ENCODE results near the gene INHBC. TPM values are rescaled to one million over a fixed set of nuclear protein-coding genes. Genes with fewer than 3 reads are reported as not detected.
A peak's percentile ranks its signal among the peaks of the same experiment; 100 is the strongest.

Gene INHBC
- total RNA-seq, 1 donor from 2014 or later: not detected

DNA sequence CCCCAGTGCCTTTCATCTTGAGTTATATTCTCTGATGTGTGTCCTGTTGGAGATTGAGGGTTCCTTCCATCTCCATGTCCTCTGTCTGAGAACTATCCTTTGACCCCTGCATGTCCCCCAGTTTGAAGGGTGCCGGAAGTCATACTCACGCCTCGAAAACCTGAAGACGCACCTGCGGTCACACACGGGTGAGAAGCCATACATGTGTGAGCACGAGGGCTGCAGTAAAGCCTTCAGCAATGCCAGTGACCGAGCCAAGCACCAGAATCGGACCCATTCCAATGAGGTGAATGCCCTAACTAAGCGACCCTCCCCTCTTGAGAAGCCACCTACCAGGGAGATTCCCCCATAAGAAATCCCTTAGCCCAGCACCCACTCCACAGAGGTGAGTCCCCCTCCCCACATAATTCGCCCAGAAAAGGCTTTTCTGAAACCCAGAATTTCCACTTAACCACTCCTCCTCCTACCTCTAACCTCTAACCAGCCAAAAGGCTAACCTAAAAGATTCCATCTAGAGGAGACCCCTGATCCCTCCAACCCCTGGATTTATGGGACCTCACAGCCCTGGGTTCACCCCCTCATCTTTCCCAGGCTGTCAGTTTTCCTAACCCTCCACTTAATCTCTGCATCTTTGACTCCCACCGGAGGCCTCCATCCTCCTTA is 32.8 kb downstream of the INHBC start:
- TF ChIP-seq, protein P1, sequence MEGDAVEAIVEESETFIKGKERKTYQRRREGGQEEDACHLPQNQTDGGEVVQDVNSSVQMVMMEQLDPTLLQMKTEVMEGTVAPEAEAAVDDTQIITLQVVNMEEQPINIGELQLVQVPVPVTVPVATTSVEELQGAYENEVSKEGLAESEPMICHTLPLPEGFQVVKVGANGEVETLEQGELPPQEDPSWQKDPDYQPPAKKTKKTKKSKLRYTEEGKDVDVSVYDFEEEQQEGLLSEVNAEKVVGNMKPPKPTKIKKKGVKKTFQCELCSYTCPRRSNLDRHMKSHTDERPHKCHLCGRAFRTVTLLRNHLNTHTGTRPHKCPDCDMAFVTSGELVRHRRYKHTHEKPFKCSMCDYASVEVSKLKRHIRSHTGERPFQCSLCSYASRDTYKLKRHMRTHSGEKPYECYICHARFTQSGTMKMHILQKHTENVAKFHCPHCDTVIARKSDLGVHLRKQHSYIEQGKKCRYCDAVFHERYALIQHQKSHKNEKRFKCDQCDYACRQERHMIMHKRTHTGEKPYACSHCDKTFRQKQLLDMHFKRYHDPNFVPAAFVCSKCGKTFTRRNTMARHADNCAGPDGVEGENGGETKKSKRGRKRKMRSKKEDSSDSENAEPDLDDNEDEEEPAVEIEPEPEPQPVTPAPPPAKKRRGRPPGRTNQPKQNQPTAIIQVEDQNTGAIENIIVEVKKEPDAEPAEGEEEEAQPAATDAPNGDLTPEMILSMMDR (IDR thresholded peaks at IDR 0.05): no peak
- peaks cover 3% of the 10 kb centered on the region for H3K36me3 Mint-ChIP-seq (ENCODE audit: low read depth)
- peaks cover under 1% of the 10 kb centered on the region for H3K27me3 Mint-ChIP-seq (ENCODE audit: low read depth)
- DNase-seq (ENCODE audit: low spot score): no peak
- no peak overlapping the region for H3K4me3 Mint-ChIP-seq (ENCODE audit: unreplicated experiment)
- peaks cover 6% of the 10 kb centered on the region for H3K4me1 Mint-ChIP-seq (ENCODE audit: low read depth)
- no peak overlapping the region for H3K27ac Mint-ChIP-seq (ENCODE audit: unreplicated experiment)
- no peaks in the 10 kb centered on the region for H3K9me3 Mint-ChIP-seq (ENCODE audit: low read depth)

DNA sequence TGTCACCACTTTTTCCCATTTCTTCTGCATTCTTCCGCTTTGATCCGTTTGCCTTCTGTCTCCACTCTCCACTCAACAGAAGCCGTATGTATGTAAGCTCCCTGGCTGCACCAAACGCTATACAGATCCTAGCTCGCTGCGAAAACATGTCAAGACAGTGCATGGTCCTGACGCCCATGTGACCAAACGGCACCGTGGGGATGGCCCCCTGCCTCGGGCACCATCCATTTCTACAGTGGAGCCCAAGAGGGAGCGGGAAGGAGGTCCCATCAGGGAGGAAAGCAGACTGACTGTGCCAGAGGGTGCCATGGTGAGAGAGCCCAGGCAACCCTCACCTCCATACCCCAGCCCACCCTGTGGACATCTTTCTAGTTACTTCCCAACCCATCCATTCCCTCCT is 33.3 kb downstream of the INHBC start:
- H3K9me3 Mint-ChIP-seq (ENCODE audit: low read depth): no peaks in the 10 kb centered on the region
- H3K27ac Mint-ChIP-seq (ENCODE audit: unreplicated experiment): no peak overlapping the region
- H3K4me1 Mint-ChIP-seq (ENCODE audit: low read depth): peaks cover under 1% of the 10 kb centered on the region
- no peak overlapping the region for H3K4me3 Mint-ChIP-seq (ENCODE audit: unreplicated experiment)
- H3K36me3 Mint-ChIP-seq (ENCODE audit: low read depth): peaks cover 3% of the 10 kb centered on the region
- peaks cover 6% of the 10 kb centered on the region for H3K27me3 Mint-ChIP-seq (ENCODE audit: low read depth)
- TF ChIP-seq, protein P1 (IDR thresholded peaks at IDR 0.05): no peak
- DNase-seq (ENCODE audit: low spot score): peak; percentile 29

DNA sequence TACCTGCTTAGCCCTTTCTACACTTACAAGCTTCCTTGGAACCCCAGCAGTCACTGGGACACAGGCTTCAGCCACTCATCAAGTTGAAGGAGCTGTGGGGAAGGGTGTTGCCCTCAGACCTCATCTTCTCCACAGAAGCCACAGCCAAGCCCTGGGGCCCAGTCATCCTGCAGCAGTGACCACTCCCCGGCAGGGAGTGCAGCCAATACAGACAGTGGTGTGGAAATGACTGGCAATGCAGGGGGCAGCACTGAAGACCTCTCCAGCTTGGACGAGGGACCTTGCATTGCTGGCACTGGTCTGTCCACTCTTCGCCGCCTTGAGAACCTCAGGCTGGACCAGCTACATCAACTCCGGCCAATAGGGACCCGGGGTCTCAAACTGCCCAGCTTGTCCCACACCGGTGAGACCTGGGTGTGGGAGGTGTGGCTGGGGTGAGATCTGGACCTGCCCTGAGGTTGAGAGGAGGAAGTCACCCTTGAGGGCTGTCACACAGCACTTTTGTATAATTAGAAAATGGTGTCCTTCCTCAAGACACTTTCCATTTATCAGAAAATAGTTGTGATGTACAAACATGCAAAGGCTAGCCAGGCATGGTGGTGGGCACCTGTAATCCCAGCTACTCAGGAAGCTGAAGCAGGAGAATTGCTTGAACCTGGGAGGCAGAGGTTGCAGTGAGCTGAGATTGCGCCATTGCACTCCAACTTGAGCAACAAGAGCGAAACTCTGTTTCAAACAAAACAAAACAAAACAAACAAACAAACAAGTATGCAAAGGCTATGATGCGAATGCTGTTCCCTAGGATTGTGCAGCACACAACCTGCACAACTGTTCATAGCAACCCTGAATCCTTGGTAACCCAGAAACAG is 34.9 kb downstream of the INHBC start:
- DNase-seq (ENCODE audit: low spot score): peak; percentile 68
- H3K36me3 Mint-ChIP-seq (ENCODE audit: low read depth): peaks cover 3% of the 10 kb centered on the region
- peaks cover 18% of the 10 kb centered on the region for H3K27me3 Mint-ChIP-seq (ENCODE audit: low read depth)
- TF ChIP-seq, protein P1 (IDR thresholded peaks at IDR 0.05): no peak
- no peak overlapping the region for H3K27ac Mint-ChIP-seq (ENCODE audit: unreplicated experiment)
- no peak overlapping the region for H3K4me3 Mint-ChIP-seq (ENCODE audit: unreplicated experiment)
- no peaks in the 10 kb centered on the region for H3K9me3 Mint-ChIP-seq (ENCODE audit: low read depth)
- no peaks in the 10 kb centered on the region for H3K4me1 Mint-ChIP-seq (ENCODE audit: low read depth)

DNA sequence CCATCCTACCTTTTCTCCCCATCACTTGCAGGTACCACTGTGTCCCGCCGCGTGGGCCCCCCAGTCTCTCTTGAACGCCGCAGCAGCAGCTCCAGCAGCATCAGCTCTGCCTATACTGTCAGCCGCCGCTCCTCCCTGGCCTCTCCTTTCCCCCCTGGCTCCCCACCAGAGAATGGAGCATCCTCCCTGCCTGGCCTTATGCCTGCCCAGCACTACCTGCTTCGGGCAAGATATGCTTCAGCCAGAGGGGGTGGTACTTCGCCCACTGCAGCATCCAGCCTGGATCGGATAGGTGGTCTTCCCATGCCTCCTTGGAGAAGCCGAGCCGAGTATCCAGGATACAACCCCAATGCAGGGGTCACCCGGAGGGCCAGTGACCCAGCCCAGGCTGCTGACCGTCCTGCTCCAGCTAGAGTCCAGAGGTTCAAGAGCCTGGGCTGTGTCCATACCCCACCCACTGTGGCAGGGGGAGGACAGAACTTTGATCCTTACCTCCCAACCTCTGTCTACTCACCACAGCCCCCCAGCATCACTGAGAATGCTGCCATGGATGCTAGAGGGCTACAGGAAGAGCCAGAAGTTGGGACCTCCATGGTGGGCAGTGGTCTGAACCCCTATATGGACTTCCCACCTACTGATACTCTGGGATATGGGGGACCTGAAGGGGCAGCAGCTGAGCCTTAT is 35.8 kb downstream of the INHBC start:
- no peak overlapping the region for H3K4me3 Mint-ChIP-seq (ENCODE audit: unreplicated experiment)
- peak; percentile 79 for DNase-seq (ENCODE audit: low spot score)
- H3K27me3 Mint-ChIP-seq (ENCODE audit: low read depth): peaks cover 22% of the 10 kb centered on the region
- H3K4me1 Mint-ChIP-seq (ENCODE audit: low read depth): peaks cover 1% of the 10 kb centered on the region
- H3K36me3 Mint-ChIP-seq (ENCODE audit: low read depth): peaks cover 3% of the 10 kb centered on the region
- no peaks in the 10 kb centered on the region for H3K9me3 Mint-ChIP-seq (ENCODE audit: low read depth)
- no peak overlapping the region for H3K27ac Mint-ChIP-seq (ENCODE audit: unreplicated experiment)
- TF ChIP-seq, protein P1 (IDR thresholded peaks at IDR 0.05): no peak
